KBM-7 (cell line): ENCODE results near the gene SCT.

Experiments used
- DNase-seq: peaks from one replicate; pipeline ENCODE4 v3.0.0-alpha.2; 2015
- in situ Hi-C: fragments of 300-500 bp; cut with MboI; formaldehyde crosslinking; loops from 2 replicates; pipeline ENCODE4 v1.14.3; 2020; ENCODE audit warnings: low sequenced_read_pairs, low pct_unique_long_range_greater_than_20kb, mixed read lengths

The SCT gene

GRCh38 chr11:646214-646613, 19.2 kb upstream of the SCT start:
- in situ Hi-C loops = no loop called here
- no peak for DNase-seq

GRCh38 chr11:645536-645935, 18.6 kb upstream of the SCT start:
- in situ Hi-C loops = no loop called here
- DNase-seq = no peak

- no peak for DNase-seq
Observed at GRCh38 chr11:643849-644738, 17.1 kb upstream of the SCT start.

GRCh38 chr11:643366-643765, 16.4 kb upstream of the SCT start:
- no peak for DNase-seq
- in situ Hi-C loops = no loop called here

More at GRCh38 chr11:643849-644738, 17.1 kb upstream of the SCT start:
- in situ Hi-C loops = no loop called here

- no peak for DNase-seq
- in situ Hi-C loops = no loop called here
Observed at GRCh38 chr11:641806-642370, 14.9 kb upstream of the SCT start.

GRCh38 chr11:640021-640706, 13.2 kb upstream of the SCT start:
- in situ Hi-C loops = no loop called here
- no peak for DNase-seq

GRCh38 chr11:639332-639955, 12.5 kb upstream of the SCT start:
- DNase-seq = no peak
- in situ Hi-C loops = no loop called here

- in situ Hi-C loops = no loop called here
Observed at GRCh38 chr11:638631-639331, 11.8 kb upstream of the SCT start.

GRCh38 chr11:637593-638521, 10.9 kb upstream of the SCT start:
- DNase-seq = no peak
- in situ Hi-C loops = no loop called here

More at GRCh38 chr11:638631-639331, 11.8 kb upstream of the SCT start:
- DNase-seq = no peak

GRCh38 chr11:637333-637592, 10.3 kb upstream of the SCT start:
- no peak for DNase-seq

GRCh38 chr11:636511-637332, 9.7 kb upstream of the SCT start, which contains the start of gene DRD4:
Gene DRD4, plus strand, starts transcription at chr11:637269. Its CDS starts 36 bp downstream, at chr11:637305.
- in situ Hi-C loops = no loop called here
- no peak for DNase-seq

More at GRCh38 chr11:637333-637592, 10.3 kb upstream of the SCT start:
- in situ Hi-C loops = no loop called here

- in situ Hi-C loops = no loop called here
- no peak for DNase-seq
Observed at GRCh38 chr11:635945-636510, 9.0 kb upstream of the SCT start.

GRCh38 chr11:630871-631270, 3.9 kb upstream of the SCT start:
- no peak for DNase-seq
- in situ Hi-C loops = no loop called here

GRCh38 chr11:629237-629583, 2.2 kb upstream of the SCT start:
- DNase-seq = peak; percentile 53
- in situ Hi-C loops = no loop called here

- in situ Hi-C loops = no loop called here
- DNase-seq = peak; percentile 24
Observed at GRCh38 chr11:628056-628455, 1.1 kb upstream of the SCT start.

- in situ Hi-C loops = no loop called here
- DNase-seq = no peak
Observed at GRCh38 chr11:627308-627576, 261 bp upstream of the SCT start.

GRCh38 chr11:625636-626268, 1.2 kb downstream of the SCT start:
- in situ Hi-C loops = no loop called here
- no peak for DNase-seq
